Measurements from ENCODE around the gene IMMP2L. TPM values are rescaled to one million over a fixed set of nuclear protein-coding genes. Genes with fewer than 3 reads are reported as not detected.

IMMP2L gene
- total RNA-seq, 2 experiments from 2014 or later = 15.8 to 25.8 TPM

DNA sequence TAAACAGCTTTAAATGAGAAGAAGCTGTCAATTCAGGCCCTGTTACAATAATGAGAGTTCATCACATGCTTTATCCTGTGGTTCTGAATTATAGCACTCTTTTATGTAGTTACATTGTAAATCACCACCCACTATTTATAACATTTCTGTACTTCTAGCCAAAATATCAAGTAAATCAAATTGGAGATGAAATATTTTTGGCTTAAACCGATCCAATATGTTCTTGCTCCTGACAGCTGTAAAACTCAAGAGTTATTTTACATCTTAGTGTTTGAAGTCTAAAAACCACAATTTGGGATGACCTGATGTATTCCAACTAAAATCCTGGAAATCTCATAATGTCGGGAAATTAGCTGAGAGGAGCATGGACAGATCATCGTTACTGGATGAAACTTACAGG is 842.6 kb downstream of the IMMP2L start:
- CTCF ChIA-PET = no interaction called here
- ATAC-seq (no peak), DNase-seq (no peak)
- POLR2A ChIA-PET = no interaction called here
- Mint-ChIP-seq H3K27ac (no peak overlapping the region), H3K27me3 (no peaks in the 10 kb centered on the region), H3K9me3 (ENCODE audit: low read depth) (peaks cover 5% of the 10 kb centered on the region), H3K36me3 (ENCODE audit: low read depth) (no peaks in the 10 kb centered on the region), H3K4me3 (no peak overlapping the region), H3K4me1 (no peaks in the 10 kb centered on the region)
- intact Hi-C loops (cut with DNase I, micrococcal nuclease) = no loop called here

DNA sequence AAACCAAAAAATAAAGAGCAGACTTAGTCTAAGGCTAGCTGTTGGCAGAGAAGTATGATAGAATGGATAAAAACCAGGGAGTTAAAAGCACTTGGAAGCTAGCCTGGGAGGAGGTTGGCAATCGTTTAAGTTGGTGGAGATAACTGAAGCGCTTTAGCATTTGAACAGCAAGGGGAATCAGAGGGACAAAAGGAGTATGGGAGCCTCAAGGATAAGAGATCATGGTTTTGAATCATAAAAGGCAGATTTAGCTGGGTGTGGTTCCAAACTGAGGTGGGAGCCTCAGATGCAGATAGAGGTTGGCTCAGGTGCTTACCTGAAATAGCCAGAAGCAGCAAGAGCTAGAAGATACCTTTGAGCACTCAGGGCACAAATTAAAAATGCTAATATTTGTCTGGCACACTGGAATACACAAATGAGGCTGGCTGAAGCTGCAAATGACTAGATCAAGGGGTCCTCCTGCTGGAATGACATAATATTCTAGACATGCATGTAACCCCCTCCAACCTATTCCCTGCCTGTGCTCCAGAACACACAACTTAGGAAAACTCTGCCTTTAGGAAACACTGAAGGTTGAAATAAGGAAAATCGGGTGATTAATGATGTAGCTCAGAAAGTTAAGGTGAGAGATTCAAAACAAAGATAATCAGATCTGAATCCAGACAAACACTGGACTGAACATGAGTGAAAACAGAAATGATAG is 843.6 kb downstream of the IMMP2L start:
- Mint-ChIP-seq H3K36me3 (ENCODE audit: low read depth) (no peaks in the 10 kb centered on the region), H3K4me1 (no peaks in the 10 kb centered on the region), H3K4me3 (no peak overlapping the region), H3K27me3 (no peaks in the 10 kb centered on the region), H3K9me3 (ENCODE audit: low read depth) (peaks cover 5% of the 10 kb centered on the region), H3K27ac (no peak overlapping the region)
- DNase-seq (no peak), ATAC-seq (no peak)
- POLR2A ChIA-PET = no interaction called here
- CTCF ChIA-PET = no interaction called here
- intact Hi-C loops (cut with DNase I, micrococcal nuclease) = no loop called here

DNA sequence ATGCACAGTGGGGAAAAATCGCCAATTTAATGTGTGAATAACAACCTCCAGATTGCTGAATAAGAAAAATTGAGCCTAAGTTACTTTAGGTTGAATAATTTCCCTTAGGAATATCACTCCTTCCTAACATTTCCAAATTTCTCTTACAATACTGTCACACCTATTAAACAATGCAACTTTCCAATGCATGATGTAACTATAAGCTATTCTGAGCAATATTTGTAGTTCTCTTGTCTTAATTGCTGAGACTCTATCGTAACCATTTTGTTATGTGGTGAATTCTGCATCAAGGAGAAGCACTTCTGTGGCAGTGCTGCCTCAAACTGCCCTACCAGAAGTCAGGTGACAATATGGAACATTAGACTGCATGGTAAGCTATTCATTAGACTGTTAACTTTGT is 858.1 kb downstream of the IMMP2L start:
- DNase-seq (no peak), ATAC-seq (no peak)
- H3K4me3 Mint-ChIP-seq = no peak overlapping the region
- intact Hi-C loops (cut with DNase I, micrococcal nuclease) = no loop called here
- peaks cover 2% of the 10 kb centered on the region for H3K36me3 Mint-ChIP-seq (ENCODE audit: low read depth)
- no peaks in the 10 kb centered on the region for H3K4me1 Mint-ChIP-seq
- ChIA-PET CTCF (no interaction called here), POLR2A (no interaction called here)
- H3K9me3 Mint-ChIP-seq (ENCODE audit: low read depth) = peaks cover 3% of the 10 kb centered on the region
- H3K27me3 Mint-ChIP-seq = no peaks in the 10 kb centered on the region
- H3K27ac Mint-ChIP-seq = no peak overlapping the region

DNA sequence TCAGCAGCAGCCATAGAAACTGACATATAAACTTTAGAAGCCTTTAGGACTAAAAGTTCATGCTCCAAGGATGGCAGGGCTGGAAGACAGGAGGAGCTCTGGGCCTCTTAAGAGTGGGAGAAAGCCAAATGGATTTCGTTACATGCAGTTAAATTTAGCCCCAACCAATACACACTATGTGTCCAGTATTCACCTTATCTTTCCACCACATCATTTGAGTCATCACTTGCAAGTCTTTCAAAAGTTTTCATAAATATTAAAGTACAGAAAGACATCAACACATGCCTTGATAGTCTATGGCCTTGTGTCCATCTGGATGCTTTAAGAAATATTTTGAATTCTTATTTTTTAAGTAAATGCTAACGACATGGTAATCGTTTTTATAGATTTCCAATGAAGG is 863.7 kb downstream of the IMMP2L start:
- no peak for ATAC-seq
- intact Hi-C loops (cut with DNase I, micrococcal nuclease) = no loop called here
- CTCF ChIA-PET = interaction anchor here (0.7 kb wide), 1 partner anchor 490 kb away, joined by 3 read pairs; no protein-coding TSS in a partner anchor
- no peaks in the 10 kb centered on the region for H3K27me3 Mint-ChIP-seq
- H3K9me3 Mint-ChIP-seq (ENCODE audit: low read depth) = no peaks in the 10 kb centered on the region
- no peak for DNase-seq
- H3K4me1 Mint-ChIP-seq = no peaks in the 10 kb centered on the region
- H3K36me3 Mint-ChIP-seq (ENCODE audit: low read depth) = no peaks in the 10 kb centered on the region
- H3K4me3 Mint-ChIP-seq = no peak overlapping the region
- no peak overlapping the region for H3K27ac Mint-ChIP-seq
- POLR2A ChIA-PET = no interaction called here

DNA sequence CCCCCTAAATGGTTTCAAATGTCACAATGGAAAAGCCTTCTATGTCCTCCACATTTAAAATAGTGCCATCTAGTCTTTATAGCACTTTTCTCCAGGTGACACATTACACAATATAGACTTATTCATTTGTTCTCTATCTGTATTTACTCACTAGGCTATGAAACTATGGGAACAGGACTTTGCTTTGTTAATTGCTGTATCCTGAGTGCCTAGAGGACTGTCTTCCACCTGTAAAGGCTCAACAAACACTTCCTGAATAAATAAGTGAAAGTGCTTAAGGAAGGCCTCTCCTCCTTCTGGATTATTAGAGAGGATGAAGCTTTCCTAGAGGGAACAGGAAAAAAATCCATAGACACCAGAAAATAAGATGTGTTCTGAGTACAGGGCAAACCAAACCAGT is 868.9 kb downstream of the IMMP2L start:
- Mint-ChIP-seq H3K9me3 (ENCODE audit: low read depth) (peaks cover 3% of the 10 kb centered on the region), H3K36me3 (ENCODE audit: low read depth) (no peaks in the 10 kb centered on the region), H3K27me3 (no peaks in the 10 kb centered on the region), H3K4me1 (no peaks in the 10 kb centered on the region), H3K27ac (no peak overlapping the region), H3K4me3 (no peak overlapping the region)
- ChIA-PET CTCF (no interaction called here), POLR2A (no interaction called here)
- ATAC-seq (no peak), DNase-seq (no peak)
- intact Hi-C loops (cut with DNase I, micrococcal nuclease) = no loop called here

GRCh38 chr7:110688908-110689307 is 873.4 kb downstream of the IMMP2L start:
- H3K9me3 Mint-ChIP-seq (ENCODE audit: low read depth) = peaks cover 3% of the 10 kb centered on the region
- ChIA-PET CTCF (no interaction called here), POLR2A (no interaction called here)
- H3K27me3 Mint-ChIP-seq = no peaks in the 10 kb centered on the region
- no peaks in the 10 kb centered on the region for H3K4me1 Mint-ChIP-seq
- no peaks in the 10 kb centered on the region for H3K36me3 Mint-ChIP-seq (ENCODE audit: low read depth)
- H3K27ac Mint-ChIP-seq = no peak overlapping the region
- intact Hi-C loops (cut with DNase I, micrococcal nuclease) = no loop called here
- ATAC-seq (no peak), DNase-seq (no peak)
- no peak overlapping the region for H3K4me3 Mint-ChIP-seq

DNA sequence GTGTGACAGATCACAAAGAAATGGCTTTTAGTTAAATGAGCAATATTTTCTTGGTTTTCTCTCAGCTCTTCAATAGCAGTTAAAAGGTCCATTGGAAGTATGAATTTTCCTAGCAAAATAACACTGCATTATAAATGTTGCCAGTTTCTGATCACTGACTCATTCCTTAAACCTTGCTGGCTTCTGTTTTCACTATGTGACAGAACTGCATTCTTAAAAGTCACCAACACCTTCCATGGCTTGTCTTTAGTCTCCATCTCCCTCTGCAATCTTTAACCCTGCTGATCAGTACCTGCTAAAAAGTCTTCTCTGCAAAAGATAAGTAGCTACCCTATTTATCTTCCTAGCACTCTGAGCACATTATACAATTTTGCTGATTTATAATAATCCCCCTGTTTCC is 876.4 kb downstream of the IMMP2L start:
- POLR2A ChIA-PET = no interaction called here
- H3K27me3 Mint-ChIP-seq = no peaks in the 10 kb centered on the region
- intact Hi-C loops (cut with DNase I, micrococcal nuclease) = no loop called here
- no peak overlapping the region for H3K27ac Mint-ChIP-seq
- no peaks in the 10 kb centered on the region for H3K36me3 Mint-ChIP-seq (ENCODE audit: low read depth)
- no peak for ATAC-seq
- CTCF ChIA-PET = interaction anchor here (0.6 to 0.7 kb wide), 2 partner anchors 581 to 1397 kb away, joined by 3 read pairs; no protein-coding TSS in a partner anchor
- H3K9me3 Mint-ChIP-seq (ENCODE audit: low read depth) = no peaks in the 10 kb centered on the region
- no peak for DNase-seq
- peaks cover 3% of the 10 kb centered on the region for H3K4me1 Mint-ChIP-seq
- no peak overlapping the region for H3K4me3 Mint-ChIP-seq

- DNase-seq (no peak), ATAC-seq (no peak)
- H3K27me3 Mint-ChIP-seq = no peaks in the 10 kb centered on the region
- no peaks in the 10 kb centered on the region for H3K9me3 Mint-ChIP-seq (ENCODE audit: low read depth)
- H3K4me3 Mint-ChIP-seq = no peak overlapping the region
- POLR2A ChIA-PET = no interaction called here
- CTCF ChIA-PET = no interaction called here
- intact Hi-C loops (cut with DNase I, micrococcal nuclease) = no loop called here
- no peak overlapping the region for H3K27ac Mint-ChIP-seq
- H3K36me3 Mint-ChIP-seq (ENCODE audit: low read depth) = no peaks in the 10 kb centered on the region
- peaks cover 3% of the 10 kb centered on the region for H3K4me1 Mint-ChIP-seq
These were observed 880.4 kb downstream of the IMMP2L start for GRCh38 chr7:110681941-110682340.

- Mint-ChIP-seq H3K27ac (no peak overlapping the region), H3K4me1 (peaks cover 3% of the 10 kb centered on the region), H3K36me3 (ENCODE audit: low read depth) (peaks cover 8% of the 10 kb centered on the region), H3K4me3 (no peak overlapping the region), H3K27me3 (no peaks in the 10 kb centered on the region), H3K9me3 (ENCODE audit: low read depth) (peaks cover 10% of the 10 kb centered on the region)
- POLR2A ChIA-PET = no interaction called here
- no peak for DNase-seq
- intact Hi-C loops (cut with DNase I, micrococcal nuclease) = no loop called here
- ATAC-seq = no peak
- CTCF ChIA-PET = no interaction called here
These were observed 884.9 kb downstream of the IMMP2L start for GRCh38 chr7:110677405-110677804.

- H3K4me1 Mint-ChIP-seq = peaks cover 3% of the 10 kb centered on the region
- H3K4me3 Mint-ChIP-seq = no peak overlapping the region
- no peak overlapping the region for H3K27ac Mint-ChIP-seq
- intact Hi-C loops (cut with DNase I, micrococcal nuclease) = no loop called here
- POLR2A ChIA-PET = no interaction called here
- H3K36me3 Mint-ChIP-seq (ENCODE audit: low read depth) = peaks cover 10% of the 10 kb centered on the region
- H3K9me3 Mint-ChIP-seq (ENCODE audit: low read depth) = peaks cover 12% of the 10 kb centered on the region
- ATAC-seq (no peak), DNase-seq (no peak)
- CTCF ChIA-PET = no interaction called here
- H3K27me3 Mint-ChIP-seq = no peaks in the 10 kb centered on the region
These were observed 885.5 kb downstream of the IMMP2L start for GRCh38 chr7:110676785-110677184.

DNA sequence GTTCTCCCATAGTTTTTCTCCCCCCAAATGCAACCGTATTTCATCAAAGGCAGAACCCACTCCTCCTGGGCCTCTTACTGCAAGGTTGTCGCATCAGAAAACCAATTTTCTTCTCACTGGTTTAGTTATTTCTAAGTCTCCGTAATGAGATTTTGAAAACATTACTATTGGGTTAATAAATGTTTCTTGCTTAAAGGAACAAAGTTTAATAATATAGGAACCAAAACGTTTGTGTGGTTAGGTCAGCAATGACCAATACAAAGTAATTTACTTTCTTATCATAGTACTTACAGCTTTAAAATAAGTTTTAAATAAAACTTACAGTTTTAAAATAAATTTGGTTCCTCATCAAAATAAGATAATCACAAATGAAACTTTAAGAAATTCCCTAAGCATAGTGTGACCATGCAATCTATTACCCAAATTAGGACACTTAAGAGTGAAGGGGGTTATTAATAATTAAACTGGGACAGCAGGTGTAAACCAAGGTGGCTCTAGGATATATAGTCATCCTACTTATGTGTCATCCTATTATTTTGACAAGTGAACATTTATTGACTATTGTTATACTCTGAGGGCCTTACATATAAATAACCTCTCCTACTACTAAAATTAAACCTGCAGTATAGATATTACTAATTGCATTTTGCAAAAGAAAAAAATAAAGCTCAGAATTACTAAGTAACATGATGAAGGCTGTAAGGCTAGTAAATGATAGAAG is 886.7 kb downstream of the IMMP2L start:
- intact Hi-C loops (cut with DNase I, micrococcal nuclease) = no loop called here
- no peaks in the 10 kb centered on the region for H3K4me1 Mint-ChIP-seq
- no peak for DNase-seq
- ATAC-seq = no peak
- peaks cover 10% of the 10 kb centered on the region for H3K36me3 Mint-ChIP-seq (ENCODE audit: low read depth)
- no peak overlapping the region for H3K27ac Mint-ChIP-seq
- CTCF ChIA-PET = no interaction called here
- POLR2A ChIA-PET = no interaction called here
- no peak overlapping the region for H3K4me3 Mint-ChIP-seq
- peaks cover 17% of the 10 kb centered on the region for H3K9me3 Mint-ChIP-seq (ENCODE audit: low read depth)
- H3K27me3 Mint-ChIP-seq = no peaks in the 10 kb centered on the region

DNA sequence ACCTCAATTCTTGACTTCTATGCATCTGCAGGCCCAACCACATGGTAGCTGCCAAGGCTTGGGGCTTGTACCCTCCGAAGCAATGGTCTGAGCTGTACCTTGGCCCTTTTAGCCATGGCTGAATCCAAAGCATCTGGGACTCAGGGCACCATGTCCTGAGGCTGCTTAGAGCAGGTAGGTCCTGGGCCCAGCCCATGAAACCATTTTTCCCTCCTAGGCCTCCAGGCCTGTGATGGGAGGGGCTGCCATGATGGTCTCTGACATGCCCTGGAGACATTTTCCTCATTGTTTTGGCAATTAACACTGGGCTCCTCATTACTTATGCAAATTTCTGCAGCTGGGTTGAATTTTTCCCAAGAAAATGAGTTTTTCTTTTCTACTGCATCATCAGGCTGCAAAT is 889.1 kb downstream of the IMMP2L start:
- H3K27me3 Mint-ChIP-seq = no peaks in the 10 kb centered on the region
- ChIA-PET CTCF (no interaction called here), POLR2A (no interaction called here)
- intact Hi-C loops (cut with DNase I, micrococcal nuclease) = no loop called here
- H3K4me1 Mint-ChIP-seq = no peaks in the 10 kb centered on the region
- ATAC-seq (no peak), DNase-seq (no peak)
- H3K27ac Mint-ChIP-seq = no peak overlapping the region
- no peak overlapping the region for H3K4me3 Mint-ChIP-seq
- H3K36me3 Mint-ChIP-seq (ENCODE audit: low read depth) = peaks cover 12% of the 10 kb centered on the region
- H3K9me3 Mint-ChIP-seq (ENCODE audit: low read depth) = peaks cover 17% of the 10 kb centered on the region
